ENCODE results near the gene ZNF726. TPM values are rescaled to one million over a fixed set of nuclear protein-coding genes. Genes with fewer than 3 reads are reported as not detected.

The ZNF726 gene
- total RNA-seq, 1 experiment from 2014 or later, result not detected

DNA sequence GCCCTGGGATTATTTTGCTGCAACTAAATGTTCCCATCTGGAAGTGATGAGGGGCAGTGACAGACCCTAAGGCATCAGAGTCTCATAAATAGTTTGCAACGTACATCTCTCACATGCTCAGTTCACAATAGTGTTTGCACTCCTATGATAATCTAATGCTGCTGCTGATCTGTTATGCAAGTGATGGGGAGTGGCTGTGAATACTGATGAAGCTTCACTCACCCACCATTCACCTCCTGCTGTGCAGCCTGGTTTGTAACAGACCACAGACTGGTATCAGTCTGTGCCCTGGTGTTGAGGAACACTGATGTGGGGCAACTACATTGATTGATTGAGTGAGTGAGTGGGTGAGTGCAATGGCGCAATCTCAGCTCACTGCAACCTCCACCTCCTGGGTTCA lies 54.9 kb downstream of the ZNF726 start:
- Mint-ChIP-seq H3K4me1 (no peaks in the 10 kb centered on the region), H3K36me3 (peaks cover 59% of the 10 kb centered on the region), H3K4me3 (no peak overlapping the region), H3K9me3 (peaks cover 82% of the 10 kb centered on the region), H3K27me3 (ENCODE audit: low read depth) (peaks cover 16% of the 10 kb centered on the region), H3K27ac (no peak overlapping the region)
- POLR2A ChIA-PET, result no interaction called here
- CTCF ChIA-PET, result no interaction called here
- ATAC-seq, result no peak
- TF ChIP-seq SP1 (CRISPR knock-in tag; conservative IDR thresholded peaks at IDR 0.05) (no peak), ERG (CRISPR knock-in tag; IDR thresholded peaks at IDR 0.05) (no peak), RELA (CRISPR knock-in tag; IDR thresholded peaks at IDR 0.05; ENCODE audit: borderline replicate concordance) (no peak), ZNF219 (CRISPR knock-in tag; IDR thresholded peaks at IDR 0.05; ENCODE audit: borderline replicate concordance) (no peak), RORB (CRISPR knock-in tag; IDR thresholded peaks at IDR 0.05) (no peak), TP53 (CRISPR knock-in tag; IDR thresholded peaks at IDR 0.05) (no peak), PRRX2 (CRISPR knock-in tag; IDR thresholded peaks at IDR 0.05) (no peak), SMAD4 (CRISPR knock-in tag; IDR thresholded peaks at IDR 0.05) (no peak), ZNF121 (CRISPR knock-in tag; IDR thresholded peaks at IDR 0.05) (no peak), NFYB (CRISPR knock-in tag; conservative IDR thresholded peaks at IDR 0.05; ENCODE audit: low read depth) (no peak), ELF4 (CRISPR knock-in tag; IDR thresholded peaks at IDR 0.05; ENCODE audit: low read depth) (no peak), TEAD4 (CRISPR knock-in tag; IDR thresholded peaks at IDR 0.05) (no peak)
- TF ChIP-seq, protein P1, sequence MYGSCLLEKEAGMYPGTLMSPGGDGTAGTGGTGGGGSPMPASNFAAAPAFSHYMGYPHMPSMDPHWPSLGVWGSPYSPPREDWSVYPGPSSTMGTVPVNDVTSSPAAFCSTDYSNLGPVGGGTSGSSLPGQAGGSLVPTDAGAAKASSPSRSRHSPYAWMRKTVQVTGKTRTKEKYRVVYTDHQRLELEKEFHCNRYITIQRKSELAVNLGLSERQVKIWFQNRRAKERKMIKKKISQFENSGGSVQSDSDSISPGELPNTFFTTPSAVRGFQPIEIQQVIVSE (CRISPR knock-in tag; IDR thresholded peaks at IDR 0.05; ENCODE audit: borderline replicate concordance), result no peak
- TF ChIP-seq, protein P2, sequence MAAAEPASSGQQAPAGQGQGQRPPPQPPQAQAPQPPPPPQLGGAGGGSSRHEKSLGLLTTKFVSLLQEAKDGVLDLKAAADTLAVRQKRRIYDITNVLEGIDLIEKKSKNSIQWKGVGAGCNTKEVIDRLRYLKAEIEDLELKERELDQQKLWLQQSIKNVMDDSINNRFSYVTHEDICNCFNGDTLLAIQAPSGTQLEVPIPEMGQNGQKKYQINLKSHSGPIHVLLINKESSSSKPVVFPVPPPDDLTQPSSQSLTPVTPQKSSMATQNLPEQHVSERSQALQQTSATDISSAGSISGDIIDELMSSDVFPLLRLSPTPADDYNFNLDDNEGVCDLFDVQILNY (CRISPR knock-in tag; IDR thresholded peaks at IDR 0.05), result no peak
- no peak for DNase-seq (ENCODE audit: low spot score)

DNA sequence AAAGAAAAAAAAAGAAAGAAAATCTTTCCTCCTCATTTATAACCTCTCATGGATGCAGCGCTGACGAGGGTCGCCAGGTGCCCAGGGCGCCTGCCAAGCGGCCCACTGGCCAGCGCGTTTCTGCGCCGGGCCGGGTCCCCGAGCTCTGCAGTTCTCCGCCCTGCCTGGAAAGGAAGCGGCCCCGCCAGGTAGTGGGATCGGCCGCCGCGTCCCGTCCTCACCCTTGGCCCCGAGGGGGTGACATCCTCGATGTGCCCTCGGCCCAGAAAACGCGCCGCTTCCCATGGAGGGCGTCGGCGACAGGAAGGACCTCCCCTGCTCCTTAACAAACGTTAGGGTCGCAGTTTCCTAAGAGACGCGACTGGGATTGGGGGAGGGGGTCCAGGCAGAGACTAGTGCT lies 56.9 kb downstream of the ZNF726 start:
- Mint-ChIP-seq H3K4me1 (no peaks in the 10 kb centered on the region), H3K36me3 (peaks cover 59% of the 10 kb centered on the region), H3K4me3 (no peak overlapping the region), H3K27ac (no peak overlapping the region), H3K27me3 (ENCODE audit: low read depth) (peaks cover 14% of the 10 kb centered on the region), H3K9me3 (peaks cover 86% of the 10 kb centered on the region)
- POLR2A ChIA-PET, result no interaction called here
- ATAC-seq (no peak), DNase-seq (ENCODE audit: low spot score) (no peak)
- CTCF ChIA-PET, result no interaction called here
- TF ChIP-seq, protein P3, sequence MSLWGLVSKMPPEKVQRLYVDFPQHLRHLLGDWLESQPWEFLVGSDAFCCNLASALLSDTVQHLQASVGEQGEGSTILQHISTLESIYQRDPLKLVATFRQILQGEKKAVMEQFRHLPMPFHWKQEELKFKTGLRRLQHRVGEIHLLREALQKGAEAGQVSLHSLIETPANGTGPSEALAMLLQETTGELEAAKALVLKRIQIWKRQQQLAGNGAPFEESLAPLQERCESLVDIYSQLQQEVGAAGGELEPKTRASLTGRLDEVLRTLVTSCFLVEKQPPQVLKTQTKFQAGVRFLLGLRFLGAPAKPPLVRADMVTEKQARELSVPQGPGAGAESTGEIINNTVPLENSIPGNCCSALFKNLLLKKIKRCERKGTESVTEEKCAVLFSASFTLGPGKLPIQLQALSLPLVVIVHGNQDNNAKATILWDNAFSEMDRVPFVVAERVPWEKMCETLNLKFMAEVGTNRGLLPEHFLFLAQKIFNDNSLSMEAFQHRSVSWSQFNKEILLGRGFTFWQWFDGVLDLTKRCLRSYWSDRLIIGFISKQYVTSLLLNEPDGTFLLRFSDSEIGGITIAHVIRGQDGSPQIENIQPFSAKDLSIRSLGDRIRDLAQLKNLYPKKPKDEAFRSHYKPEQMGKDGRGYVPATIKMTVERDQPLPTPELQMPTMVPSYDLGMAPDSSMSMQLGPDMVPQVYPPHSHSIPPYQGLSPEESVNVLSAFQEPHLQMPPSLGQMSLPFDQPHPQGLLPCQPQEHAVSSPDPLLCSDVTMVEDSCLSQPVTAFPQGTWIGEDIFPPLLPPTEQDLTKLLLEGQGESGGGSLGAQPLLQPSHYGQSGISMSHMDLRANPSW (CRISPR knock-in tag; conservative IDR thresholded peaks at IDR 0.05; ENCODE audit: low read depth), result no peak
- no peak for TF ChIP-seq ZNF317 (CRISPR knock-in tag; IDR thresholded peaks at IDR 0.05; ENCODE audit: borderline replicate concordance, low read depth)
- no peak for TF ChIP-seq GRHL2 (CRISPR knock-in tag; IDR thresholded peaks at IDR 0.05; ENCODE audit: insufficient replicate concordance, severe bottlenecking)
- no peak for TF ChIP-seq ZNF219 (CRISPR knock-in tag; IDR thresholded peaks at IDR 0.05; ENCODE audit: borderline replicate concordance)
- no peak for TF ChIP-seq PRRX2 (CRISPR knock-in tag; IDR thresholded peaks at IDR 0.05)
- no peak for TF ChIP-seq FOXP1 (CRISPR knock-in tag; IDR thresholded peaks at IDR 0.05; ENCODE audit: borderline replicate concordance)
- no peak for TF ChIP-seq ERG (CRISPR knock-in tag; IDR thresholded peaks at IDR 0.05)
- TF ChIP-seq, protein P4, sequence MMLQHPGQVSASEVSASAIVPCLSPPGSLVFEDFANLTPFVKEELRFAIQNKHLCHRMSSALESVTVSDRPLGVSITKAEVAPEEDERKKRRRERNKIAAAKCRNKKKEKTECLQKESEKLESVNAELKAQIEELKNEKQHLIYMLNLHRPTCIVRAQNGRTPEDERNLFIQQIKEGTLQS (CRISPR knock-in tag; conservative IDR thresholded peaks at IDR 0.05), result no peak
- no peak for TF ChIP-seq ARID4B (CRISPR knock-in tag; IDR thresholded peaks at IDR 0.05; ENCODE audit: borderline replicate concordance)
- no peak for TF ChIP-seq USF1 (CRISPR knock-in tag; IDR thresholded peaks at IDR 0.05)
- TF ChIP-seq CBFB (CRISPR knock-in tag; IDR thresholded peaks at IDR 0.05; ENCODE audit: low read depth), result no peak
- TF ChIP-seq ZNF138 (CRISPR knock-in tag; conservative IDR thresholded peaks at IDR 0.05), result no peak
- TF ChIP-seq NFE2L1 (CRISPR knock-in tag; IDR thresholded peaks at IDR 0.05), result no peak
